Stimulated activated CD4-positive, alpha-beta T cell treated with anti-CD3 and anti-CD28 coated beads, Interleukin-2, amount 100 ng/mL, for 4 hours (primary cell): ENCODE results near the gene PCDHGA1.

ENCODE experiments used
- DNase-seq: peaks from one replicate; pipeline ENCODE4 v3.0.0-alpha.2; 2020; ENCODE audit warnings: low read depth

Gene PCDHGA1

GRCh38 chr5:141514330-141515133, 184.2 kb downstream of the PCDHGA1 start:
- no peak for DNase-seq

GRCh38 chr5:141515141-141515540, 184.8 kb downstream of the PCDHGA1 start:
- DNase-seq, result no peak

GRCh38 chr5:141515946-141516671, 185.8 kb downstream of the PCDHGA1 start:
- DNase-seq, result no peak

- no peak for DNase-seq
Observed at GRCh38 chr5:141516672-141517025, 186.3 kb downstream of the PCDHGA1 start.

GRCh38 chr5:141517312-141517711, 187.0 kb downstream of the PCDHGA1 start:
- no peak for DNase-seq

- DNase-seq, result no peak
Observed at GRCh38 chr5:141517880-141518617, 187.7 kb downstream of the PCDHGA1 start.

- DNase-seq, result no peak
Observed at GRCh38 chr5:141518618-141519015, 188.3 kb downstream of the PCDHGA1 start.

GRCh38 chr5:141519605-141520565, 189.6 kb downstream of the PCDHGA1 start:
- no peak for DNase-seq

GRCh38 chr5:141521244-141521781, 191.0 kb downstream of the PCDHGA1 start:
- DNase-seq, result no peak

GRCh38 chr5:141522301-141522700, 192.0 kb downstream of the PCDHGA1 start:
- no peak for DNase-seq

GRCh38 chr5:141523991-141524390, 193.7 kb downstream of the PCDHGA1 start:
- no peak for DNase-seq

GRCh38 chr5:141524604-141525597, 194.6 kb downstream of the PCDHGA1 start:
- DNase-seq, result peak; percentile 25

GRCh38 chr5:141525653-141526052, 195.3 kb downstream of the PCDHGA1 start:
- DNase-seq, result no peak

- DNase-seq, result no peak
Observed at GRCh38 chr5:141527426-141527825, 197.1 kb downstream of the PCDHGA1 start.

- DNase-seq, result no peak
Observed at GRCh38 chr5:141528291-141528984, 198.1 kb downstream of the PCDHGA1 start.

GRCh38 chr5:141529002-141529401, 198.7 kb downstream of the PCDHGA1 start:
- no peak for DNase-seq

GRCh38 chr5:141529873-141530272, 199.6 kb downstream of the PCDHGA1 start:
- DNase-seq, result no peak

GRCh38 chr5:141532726-141533125, 202.4 kb downstream of the PCDHGA1 start:
- no peak for DNase-seq

GRCh38 chr5:141533897-141534296, 203.6 kb downstream of the PCDHGA1 start:
- DNase-seq, result no peak
